MM.1S (cell line): ENCODE data around the gene MZF1.

Experiments
- EZH2 ChIP-seq: fragments of 300-600 bp; sonication (generic); optimal IDR thresholded peaks from 2 replicates; pipeline ENCODE3; 2017; ENCODE audit warnings: low read depth, mild to moderate bottlenecking, antibody characterized with exemption, low read length, mixed read lengths
- TF ChIP-seq, protein P1 (sequence below): fragments of 300-600 bp; sonication (generic); IDR thresholded peaks from 2 replicates; pipeline ENCODE4 v1.5.1; 2016; ENCODE audit warnings: antibody characterized with exemption, low read length, mixed read lengths

DNA sequence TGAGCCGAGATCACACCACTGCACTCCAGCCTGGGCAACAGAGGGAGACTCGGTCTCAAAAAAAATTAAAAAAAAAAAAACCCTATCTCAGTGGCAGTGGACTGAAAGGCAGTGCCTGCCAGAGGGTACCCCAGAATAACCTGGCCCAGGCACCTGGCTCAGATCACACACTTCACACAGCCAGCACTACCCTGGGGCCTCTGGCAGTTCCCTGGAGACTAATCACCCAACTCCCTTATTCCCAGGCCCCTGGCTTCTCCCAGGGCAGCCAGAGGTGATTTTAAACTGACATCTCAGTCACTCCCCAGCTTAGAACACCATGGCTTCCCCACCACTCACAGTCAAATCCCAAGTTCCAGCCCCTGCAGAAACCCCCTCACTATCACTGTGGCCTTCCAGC lies 57.9 kb downstream of the MZF1 start:
- TF ChIP-seq EZH2: no peak
- TF ChIP-seq, protein P1, sequence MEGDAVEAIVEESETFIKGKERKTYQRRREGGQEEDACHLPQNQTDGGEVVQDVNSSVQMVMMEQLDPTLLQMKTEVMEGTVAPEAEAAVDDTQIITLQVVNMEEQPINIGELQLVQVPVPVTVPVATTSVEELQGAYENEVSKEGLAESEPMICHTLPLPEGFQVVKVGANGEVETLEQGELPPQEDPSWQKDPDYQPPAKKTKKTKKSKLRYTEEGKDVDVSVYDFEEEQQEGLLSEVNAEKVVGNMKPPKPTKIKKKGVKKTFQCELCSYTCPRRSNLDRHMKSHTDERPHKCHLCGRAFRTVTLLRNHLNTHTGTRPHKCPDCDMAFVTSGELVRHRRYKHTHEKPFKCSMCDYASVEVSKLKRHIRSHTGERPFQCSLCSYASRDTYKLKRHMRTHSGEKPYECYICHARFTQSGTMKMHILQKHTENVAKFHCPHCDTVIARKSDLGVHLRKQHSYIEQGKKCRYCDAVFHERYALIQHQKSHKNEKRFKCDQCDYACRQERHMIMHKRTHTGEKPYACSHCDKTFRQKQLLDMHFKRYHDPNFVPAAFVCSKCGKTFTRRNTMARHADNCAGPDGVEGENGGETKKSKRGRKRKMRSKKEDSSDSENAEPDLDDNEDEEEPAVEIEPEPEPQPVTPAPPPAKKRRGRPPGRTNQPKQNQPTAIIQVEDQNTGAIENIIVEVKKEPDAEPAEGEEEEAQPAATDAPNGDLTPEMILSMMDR: no peak
